Mesothelial cell of epicardium (in vitro differentiated cells): ENCODE results near the gene CDC42. TPM values are rescaled to one million over a fixed set of nuclear protein-coding genes. Genes with fewer than 3 reads are reported as not detected.

Experiments
- DNase-seq, 2 experiments: peaks; one replicate each; pipeline ENCODE4 v3.0.0; 2021; ENCODE audit warnings: low spot score in 2 of 2; ENCODE audit not compliant: unreplicated experiment in 2 of 2
- H3K27ac Mint-ChIP-seq: 2 replicates; pipeline ENCODE4 v1.8.0; 2021; ENCODE audit warnings: mixed read lengths
- H3K27me3 Mint-ChIP-seq: 2 replicates; pipeline ENCODE4 v1.8.0; 2021; ENCODE audit warnings: low read depth, mixed read lengths
- H3K36me3 Mint-ChIP-seq: 2 replicates; pipeline ENCODE4 v1.8.0; 2021; ENCODE audit warnings: mixed read lengths
- H3K4me1 Mint-ChIP-seq: 2 replicates; pipeline ENCODE4 v1.8.0; 2021; ENCODE audit warnings: mixed read lengths
- H3K4me3 Mint-ChIP-seq: 2 replicates; pipeline ENCODE4 v1.8.0; 2021; ENCODE audit warnings: mild to moderate bottlenecking, moderate library complexity, mixed read lengths
- H3K9me3 Mint-ChIP-seq: 2 replicates; pipeline ENCODE4 v1.8.0; 2021; ENCODE audit warnings: mixed read lengths
- total RNA-seq: library from RNA; stranded (reverse); gene quantifications from 3 replicates; pipeline ENCODE4 v1.2.1, GENCODE V29; 2021
- TF ChIP-seq, protein P1 (sequence below): fragments of 200-600 bp; sonication (generic); IDR thresholded peaks from one replicate; pipeline ENCODE4 v1.5.0; 2021; ENCODE audit warnings: antibody characterized with exemption; ENCODE audit not compliant: unreplicated experiment

CDC42 gene
- total RNA-seq, 1 donor from 2014 or later = 244 TPM

GRCh38 chr1:22064751-22065402 is 12.4 kb downstream of the CDC42 start:
- Mint-ChIP-seq H3K4me1 (peaks cover 29% of the 10 kb centered on the region), H3K9me3 (peaks cover under 1% of the 10 kb centered on the region), H3K36me3 (peaks cover 10% of the 10 kb centered on the region), H3K27me3 (no peaks in the 10 kb centered on the region), H3K27ac (no peak overlapping the region), H3K4me3 (no peak overlapping the region)
- TF ChIP-seq, protein P1, sequence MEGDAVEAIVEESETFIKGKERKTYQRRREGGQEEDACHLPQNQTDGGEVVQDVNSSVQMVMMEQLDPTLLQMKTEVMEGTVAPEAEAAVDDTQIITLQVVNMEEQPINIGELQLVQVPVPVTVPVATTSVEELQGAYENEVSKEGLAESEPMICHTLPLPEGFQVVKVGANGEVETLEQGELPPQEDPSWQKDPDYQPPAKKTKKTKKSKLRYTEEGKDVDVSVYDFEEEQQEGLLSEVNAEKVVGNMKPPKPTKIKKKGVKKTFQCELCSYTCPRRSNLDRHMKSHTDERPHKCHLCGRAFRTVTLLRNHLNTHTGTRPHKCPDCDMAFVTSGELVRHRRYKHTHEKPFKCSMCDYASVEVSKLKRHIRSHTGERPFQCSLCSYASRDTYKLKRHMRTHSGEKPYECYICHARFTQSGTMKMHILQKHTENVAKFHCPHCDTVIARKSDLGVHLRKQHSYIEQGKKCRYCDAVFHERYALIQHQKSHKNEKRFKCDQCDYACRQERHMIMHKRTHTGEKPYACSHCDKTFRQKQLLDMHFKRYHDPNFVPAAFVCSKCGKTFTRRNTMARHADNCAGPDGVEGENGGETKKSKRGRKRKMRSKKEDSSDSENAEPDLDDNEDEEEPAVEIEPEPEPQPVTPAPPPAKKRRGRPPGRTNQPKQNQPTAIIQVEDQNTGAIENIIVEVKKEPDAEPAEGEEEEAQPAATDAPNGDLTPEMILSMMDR = no peak
- no peak for DNase-seq

DNA sequence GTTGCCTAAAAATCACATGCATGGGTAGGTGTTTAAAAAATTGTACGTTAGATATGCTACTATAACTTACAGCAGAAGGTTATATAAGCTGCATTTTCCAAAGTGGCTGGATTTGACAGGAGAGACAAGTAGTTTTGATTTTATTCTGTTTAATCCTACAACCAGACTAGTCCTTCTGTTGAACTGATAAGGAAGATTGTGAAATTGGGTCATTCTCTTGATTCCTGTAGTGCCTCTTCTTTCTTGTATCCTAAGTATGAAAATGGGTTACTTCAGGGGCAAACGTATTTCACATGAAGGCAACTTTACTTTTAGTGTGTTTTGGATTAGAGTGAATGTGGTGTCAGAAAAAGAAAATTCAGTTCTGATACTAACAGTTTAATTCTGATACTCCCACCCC is 19.0 kb downstream of the CDC42 start:
- Mint-ChIP-seq H3K9me3 (peaks cover 3% of the 10 kb centered on the region), H3K4me1 (peaks cover 43% of the 10 kb centered on the region), H3K27me3 (no peaks in the 10 kb centered on the region), H3K4me3 (no peak overlapping the region), H3K36me3 (peaks cover 15% of the 10 kb centered on the region), H3K27ac (peak overlapping the region; percentile 51)
- DNase-seq = no peak
- TF ChIP-seq, protein P1 = no peak

GRCh38 chr1:22074803-22075202 is 22.3 kb downstream of the CDC42 start:
- Mint-ChIP-seq H3K4me1 (peaks cover 52% of the 10 kb centered on the region), H3K4me3 (no peak overlapping the region), H3K9me3 (peaks cover 3% of the 10 kb centered on the region), H3K27ac (peak overlapping the region; percentile 91), H3K36me3 (peaks cover 23% of the 10 kb centered on the region), H3K27me3 (no peaks in the 10 kb centered on the region)
- no peak for DNase-seq
- TF ChIP-seq, protein P1 = no peak

- no peak for DNase-seq
- Mint-ChIP-seq H3K27me3 (no peaks in the 10 kb centered on the region), H3K4me1 (peaks cover 48% of the 10 kb centered on the region), H3K27ac (peak overlapping the region; percentile 91), H3K4me3 (no peak overlapping the region), H3K36me3 (peaks cover 20% of the 10 kb centered on the region), H3K9me3 (no peaks in the 10 kb centered on the region)
- TF ChIP-seq, protein P1 = no peak
Observed at GRCh38 chr1:22075718-22076117, 23.2 kb downstream of the CDC42 start.

- Mint-ChIP-seq H3K4me1 (peaks cover 47% of the 10 kb centered on the region), H3K9me3 (no peaks in the 10 kb centered on the region), H3K27ac (peak overlapping the region; percentile 91), H3K27me3 (no peaks in the 10 kb centered on the region), H3K4me3 (no peak overlapping the region), H3K36me3 (peaks cover 21% of the 10 kb centered on the region)
- no peak for DNase-seq
- TF ChIP-seq, protein P1 = no peak
Observed at GRCh38 chr1:22076346-22076745, 23.8 kb downstream of the CDC42 start.
